H9 (cell line): ENCODE results near the gene PTCRA. TPM values are rescaled to one million over a fixed set of nuclear protein-coding genes. Genes with fewer than 3 reads are reported as not detected.

Experiments used
- DNase-seq: peaks from one replicate; pipeline ENCODE4 v3.0.0-alpha.2; 2017
- H2AFZ ChIP-seq: one replicate; pipeline ENCODE4 v1.6.1; 2013; ENCODE audit warnings: mild to moderate bottlenecking, low read length, control low read depth, moderate library complexity
- H2AK5ac ChIP-seq: 2 replicates; pipeline ENCODE4 v1.6.1; 2013; ENCODE audit warnings: low read length, control low read depth, mixed read lengths; ENCODE audit not compliant: insufficient read length
- H2BK120ac ChIP-seq: one replicate; pipeline ENCODE4 v1.6.1; 2013; ENCODE audit warnings: low read depth, mild to moderate bottlenecking, low read length, control low read depth, inconsistent platforms; ENCODE audit not compliant: poor library complexity, severe bottlenecking
- H2BK12ac ChIP-seq: 2 replicates; pipeline ENCODE4 v1.6.1; 2013; ENCODE audit warnings: low read length, control low read depth, mixed read lengths, low read depth; ENCODE audit not compliant: insufficient read length
- H2BK15ac ChIP-seq: 2 replicates; pipeline ENCODE4 v1.6.1; 2013; ENCODE audit warnings: low read depth, low read length, control low read depth
- H2BK20ac ChIP-seq: one replicate; pipeline ENCODE4 v1.6.1; 2013; ENCODE audit warnings: low read depth, mild to moderate bottlenecking, low read length, control low read depth, inconsistent platforms; ENCODE audit not compliant: poor library complexity, severe bottlenecking
- H2BK5ac ChIP-seq: 2 replicates; pipeline ENCODE4 v1.6.1; 2013; ENCODE audit warnings: low read length, control low read depth, mixed read lengths; ENCODE audit not compliant: insufficient read length
- H3K14ac ChIP-seq: 2 replicates; pipeline ENCODE4 v1.6.1; 2013; ENCODE audit warnings: low read length, control low read depth; ENCODE audit not compliant: insufficient read depth
- H3K18ac ChIP-seq: 2 replicates; pipeline ENCODE4 v1.6.1; 2013; ENCODE audit warnings: low read depth, mild to moderate bottlenecking, mixed read lengths, low read length, control low read depth; ENCODE audit not compliant: insufficient read length
- H3K23ac ChIP-seq: 2 replicates; pipeline ENCODE4 v1.6.1; 2013; ENCODE audit warnings: low read length, control low read depth, mixed read lengths, low read depth; ENCODE audit not compliant: insufficient read length
- H3K23me2 ChIP-seq: 2 replicates; pipeline ENCODE4 v1.6.1; 2013; ENCODE audit warnings: low read depth, mild to moderate bottlenecking, mixed read lengths, low read length, control low read depth; ENCODE audit not compliant: insufficient read length, poor library complexity, severe bottlenecking
- H3K27ac ChIP-seq: 2 replicates; pipeline ENCODE4 v1.5.1; 2013; ENCODE audit warnings: low read length, control low read depth, mixed read lengths, low read depth; ENCODE audit not compliant: insufficient read length
- H3K27me3 ChIP-seq: 2 replicates; pipeline ENCODE4 v1.6.1; 2013; ENCODE audit warnings: low read length, control low read depth, inconsistent platforms; ENCODE audit not compliant: insufficient read depth
- H3K4ac ChIP-seq: 2 replicates; pipeline ENCODE4 v1.6.1; 2013; ENCODE audit warnings: low read depth, mild to moderate bottlenecking, control low read depth, inconsistent platforms, low read length, moderate library complexity
- H3K4me1 ChIP-seq: 2 replicates; pipeline ENCODE4 v1.6.1; 2013; ENCODE audit warnings: low read length, control low read depth, inconsistent platforms; ENCODE audit not compliant: insufficient read depth
- H3K4me2 ChIP-seq: 2 replicates; pipeline ENCODE4 v1.6.1; 2013; ENCODE audit warnings: low read length, control low read depth, mixed read lengths; ENCODE audit not compliant: insufficient read length, insufficient read depth
- H3K56ac ChIP-seq: 2 replicates; pipeline ENCODE4 v1.6.1; 2013; ENCODE audit warnings: low read depth, mild to moderate bottlenecking, mixed read lengths, low read length, control low read depth; ENCODE audit not compliant: insufficient read length
- H3K79me1 ChIP-seq: 2 replicates; pipeline ENCODE4 v1.6.1; 2013; ENCODE audit warnings: low read depth, mild to moderate bottlenecking, moderate library complexity, low read length, control low read depth, inconsistent platforms; ENCODE audit not compliant: insufficient read depth, poor library complexity, severe bottlenecking
- H3K79me2 ChIP-seq: 2 replicates; pipeline ENCODE4 v1.6.1; 2013; ENCODE audit warnings: low read length, control low read depth, inconsistent platforms; ENCODE audit not compliant: insufficient read depth
- H3K9ac ChIP-seq: 2 replicates; pipeline ENCODE4 v1.6.1; 2013; ENCODE audit warnings: low read length, control low read depth, mixed read lengths; ENCODE audit not compliant: insufficient read length; ENCODE audit errors: extremely low read depth
- H3K9me3 ChIP-seq: one replicate; pipeline ENCODE4 v1.6.1; 2013; ENCODE audit warnings: low read depth, low read length, inconsistent platforms; ENCODE audit not compliant: control insufficient read depth
- H3T11ph ChIP-seq: one replicate; pipeline ENCODE4 v1.6.1; 2013; ENCODE audit warnings: mild to moderate bottlenecking, low read length, control low read depth, inconsistent platforms
- H4K20me1 ChIP-seq: one replicate; pipeline ENCODE4 v1.6.1; 2013; ENCODE audit not compliant: control insufficient read depth, insufficient read length, insufficient read depth
- H4K5ac ChIP-seq: 2 replicates; pipeline ENCODE4 v1.6.1; 2013; ENCODE audit warnings: low read depth, mild to moderate bottlenecking, mixed read lengths, low read length, control low read depth; ENCODE audit not compliant: insufficient read length
- H4K8ac ChIP-seq: replicated peaks from 2 replicates; pipeline ENCODE4 v1.6.1; 2013; ENCODE audit warnings: low read length, control low read depth, mixed read lengths, low read depth; ENCODE audit not compliant: insufficient read length
- H4K91ac ChIP-seq: 2 replicates; pipeline ENCODE4 v1.6.1; 2013; ENCODE audit warnings: low read depth, mild to moderate bottlenecking, moderate library complexity, mixed read lengths, low read length, control low read depth; ENCODE audit not compliant: insufficient read length
- H3K27ac Mint-ChIP-seq, 3 experiments: 2 replicates in 2 of 3; 3 replicates in 1 of 3; pipeline ENCODE4 v1.8.0; 2020 to 2021; ENCODE audit warnings: mixed read lengths in 3 of 3, mild to moderate bottlenecking in 1 of 3, moderate library complexity in 1 of 3
- H3K27me3 Mint-ChIP-seq: 2 replicates; pipeline ENCODE4 v1.8.0; 2021; ENCODE audit warnings: low read depth, mild to moderate bottlenecking, moderate library complexity, mixed read lengths
- H3K36me3 Mint-ChIP-seq, 3 experiments: 2 replicates in 2 of 3; 3 replicates in 1 of 3; pipeline ENCODE4 v1.8.0; 2020 to 2021; ENCODE audit warnings: low read depth in 3 of 3, mixed read lengths in 3 of 3; ENCODE audit not compliant: insufficient read depth in 1 of 3
- H3K4me1 Mint-ChIP-seq, 2 experiments: 2 replicates each; pipeline ENCODE4 v1.8.0; 2020; ENCODE audit warnings: mixed read lengths in 2 of 2
- H3K4me3 Mint-ChIP-seq, 2 experiments: 2 replicates in 1 of 2; 3 replicates in 1 of 2; pipeline ENCODE4 v1.8.0; 2020 to 2021; ENCODE audit warnings: mild to moderate bottlenecking in 2 of 2, mixed read lengths in 2 of 2, moderate library complexity in 1 of 2
- H3K9me3 Mint-ChIP-seq, 2 experiments: 2 replicates in 1 of 2; 3 replicates in 1 of 2; pipeline ENCODE4 v1.8.0; 2020; ENCODE audit warnings: mild to moderate bottlenecking in 2 of 2, mixed read lengths in 2 of 2, moderate library complexity in 1 of 2
- WGBS: extraction: QIAGEN DNeasy Blood & Tissue Kit; methylation state at CpG from one replicate; pipeline ENCODE4 v1.1.7; 2013; ENCODE audit warnings: missing lambda C conversion rate, low lambda C conversion rate, mixed read lengths; ENCODE audit not compliant: insufficient read length; ENCODE audit errors: extremely low coverage; 5-methylcytosine and 5-hydroxymethylcytosine counted together
- total RNA-seq: library from RNA; stranded (reverse); gene quantifications from 2 replicates; pipeline ENCODE4 v1.2.1, GENCODE V29; 2021
- TF ChIP-seq, protein P1 (sequence below): fragments of 200-600 bp; sonication (generic); conservative IDR thresholded peaks from 3 replicates; pipeline ENCODE4 v1.8.0; 2021; ENCODE audit warnings: antibody characterized with exemption, mild to moderate bottlenecking

PTCRA gene
- total RNA-seq, 1 experiment from 2014 or later: not detected

GRCh38 chr6:42898891-42899361, 16.9 kb upstream of the PTCRA start:
- no peaks in the 10 kb centered on the region for H3K23me2 ChIP-seq
- H4K20me1 ChIP-seq: no peaks in the 10 kb centered on the region
- H3K79me2 ChIP-seq: no peaks in the 10 kb centered on the region
- no peak overlapping the region for H4K8ac ChIP-seq
- no peak overlapping the region for H3K27ac ChIP-seq
- no peak overlapping the region for H2BK15ac ChIP-seq
- Mint-ChIP-seq H3K36me3 (no peaks in the 10 kb centered on the region), H3K4me3 (peak overlapping the region in 1 of 2 experiments; percentile 7; a peak in 1 of 5 replicates), H3K27me3 (no peaks in the 10 kb centered on the region), H3K4me1 (peaks cover 22 to 32% of the 10 kb centered on the region in 2 experiments), H3K9me3 (no peaks in the 10 kb centered on the region), H3K27ac (no peak overlapping the region; a peak in 1 of 7 replicates)
- H4K5ac ChIP-seq: no peak overlapping the region
- H3K14ac ChIP-seq: no peak overlapping the region
- no peak overlapping the region for H2BK20ac ChIP-seq
- H2BK120ac ChIP-seq: no peak overlapping the region
- peak; percentile 60 for DNase-seq
- no peak overlapping the region for H3K4ac ChIP-seq
- WGBS: no CpG with 5 or more reads among the region's 10 CpGs
- H4K91ac ChIP-seq: no peak overlapping the region
- no peak overlapping the region for H2BK5ac ChIP-seq
- H2AFZ ChIP-seq: peak overlapping the region; percentile 62
- H3K9ac ChIP-seq: no peak overlapping the region
- H2BK12ac ChIP-seq: no peak overlapping the region
- H3K56ac ChIP-seq: no peak overlapping the region
- no peaks in the 10 kb centered on the region for H3K9me3 ChIP-seq
- H3K27me3 ChIP-seq: no peaks in the 10 kb centered on the region
- no peak overlapping the region for H3K18ac ChIP-seq
- TF ChIP-seq, protein P1, sequence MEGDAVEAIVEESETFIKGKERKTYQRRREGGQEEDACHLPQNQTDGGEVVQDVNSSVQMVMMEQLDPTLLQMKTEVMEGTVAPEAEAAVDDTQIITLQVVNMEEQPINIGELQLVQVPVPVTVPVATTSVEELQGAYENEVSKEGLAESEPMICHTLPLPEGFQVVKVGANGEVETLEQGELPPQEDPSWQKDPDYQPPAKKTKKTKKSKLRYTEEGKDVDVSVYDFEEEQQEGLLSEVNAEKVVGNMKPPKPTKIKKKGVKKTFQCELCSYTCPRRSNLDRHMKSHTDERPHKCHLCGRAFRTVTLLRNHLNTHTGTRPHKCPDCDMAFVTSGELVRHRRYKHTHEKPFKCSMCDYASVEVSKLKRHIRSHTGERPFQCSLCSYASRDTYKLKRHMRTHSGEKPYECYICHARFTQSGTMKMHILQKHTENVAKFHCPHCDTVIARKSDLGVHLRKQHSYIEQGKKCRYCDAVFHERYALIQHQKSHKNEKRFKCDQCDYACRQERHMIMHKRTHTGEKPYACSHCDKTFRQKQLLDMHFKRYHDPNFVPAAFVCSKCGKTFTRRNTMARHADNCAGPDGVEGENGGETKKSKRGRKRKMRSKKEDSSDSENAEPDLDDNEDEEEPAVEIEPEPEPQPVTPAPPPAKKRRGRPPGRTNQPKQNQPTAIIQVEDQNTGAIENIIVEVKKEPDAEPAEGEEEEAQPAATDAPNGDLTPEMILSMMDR: peak; percentile 75
- no peak overlapping the region for H3K4me2 ChIP-seq
- H3K23ac ChIP-seq: no peak overlapping the region
- H3T11ph ChIP-seq: no peak overlapping the region
- no peaks in the 10 kb centered on the region for H3K79me1 ChIP-seq
- no peaks in the 10 kb centered on the region; the same call in 1 of the 2 replicates for H3K4me1 ChIP-seq
- no peak overlapping the region for H2AK5ac ChIP-seq
